Measurements from ENCODE around the gene CDKN2A.

The CDKN2A gene

GRCh38 chr9:21970800-21971640, 23.2 kb downstream of the CDKN2A start:
- peaks cover 26% of the 10 kb centered on the region for H3K36me3 ChIP-seq
- TF ChIP-seq, protein P1, sequence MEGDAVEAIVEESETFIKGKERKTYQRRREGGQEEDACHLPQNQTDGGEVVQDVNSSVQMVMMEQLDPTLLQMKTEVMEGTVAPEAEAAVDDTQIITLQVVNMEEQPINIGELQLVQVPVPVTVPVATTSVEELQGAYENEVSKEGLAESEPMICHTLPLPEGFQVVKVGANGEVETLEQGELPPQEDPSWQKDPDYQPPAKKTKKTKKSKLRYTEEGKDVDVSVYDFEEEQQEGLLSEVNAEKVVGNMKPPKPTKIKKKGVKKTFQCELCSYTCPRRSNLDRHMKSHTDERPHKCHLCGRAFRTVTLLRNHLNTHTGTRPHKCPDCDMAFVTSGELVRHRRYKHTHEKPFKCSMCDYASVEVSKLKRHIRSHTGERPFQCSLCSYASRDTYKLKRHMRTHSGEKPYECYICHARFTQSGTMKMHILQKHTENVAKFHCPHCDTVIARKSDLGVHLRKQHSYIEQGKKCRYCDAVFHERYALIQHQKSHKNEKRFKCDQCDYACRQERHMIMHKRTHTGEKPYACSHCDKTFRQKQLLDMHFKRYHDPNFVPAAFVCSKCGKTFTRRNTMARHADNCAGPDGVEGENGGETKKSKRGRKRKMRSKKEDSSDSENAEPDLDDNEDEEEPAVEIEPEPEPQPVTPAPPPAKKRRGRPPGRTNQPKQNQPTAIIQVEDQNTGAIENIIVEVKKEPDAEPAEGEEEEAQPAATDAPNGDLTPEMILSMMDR (IDR thresholded peaks at IDR 0.05; ENCODE audit: low read depth, low read length) = no peak
- no peak overlapping the region for H3K27ac ChIP-seq
- H3K27me3 ChIP-seq (ENCODE audit: insufficient read depth, low read depth, severe bottlenecking) = no peaks in the 10 kb centered on the region
- DNase-seq = no peak
- H3K4me3 ChIP-seq (ENCODE audit: low read depth, low read length) = no peak overlapping the region
- H3K9me3 ChIP-seq (ENCODE audit: severe bottlenecking) = no peaks in the 10 kb centered on the region

DNA sequence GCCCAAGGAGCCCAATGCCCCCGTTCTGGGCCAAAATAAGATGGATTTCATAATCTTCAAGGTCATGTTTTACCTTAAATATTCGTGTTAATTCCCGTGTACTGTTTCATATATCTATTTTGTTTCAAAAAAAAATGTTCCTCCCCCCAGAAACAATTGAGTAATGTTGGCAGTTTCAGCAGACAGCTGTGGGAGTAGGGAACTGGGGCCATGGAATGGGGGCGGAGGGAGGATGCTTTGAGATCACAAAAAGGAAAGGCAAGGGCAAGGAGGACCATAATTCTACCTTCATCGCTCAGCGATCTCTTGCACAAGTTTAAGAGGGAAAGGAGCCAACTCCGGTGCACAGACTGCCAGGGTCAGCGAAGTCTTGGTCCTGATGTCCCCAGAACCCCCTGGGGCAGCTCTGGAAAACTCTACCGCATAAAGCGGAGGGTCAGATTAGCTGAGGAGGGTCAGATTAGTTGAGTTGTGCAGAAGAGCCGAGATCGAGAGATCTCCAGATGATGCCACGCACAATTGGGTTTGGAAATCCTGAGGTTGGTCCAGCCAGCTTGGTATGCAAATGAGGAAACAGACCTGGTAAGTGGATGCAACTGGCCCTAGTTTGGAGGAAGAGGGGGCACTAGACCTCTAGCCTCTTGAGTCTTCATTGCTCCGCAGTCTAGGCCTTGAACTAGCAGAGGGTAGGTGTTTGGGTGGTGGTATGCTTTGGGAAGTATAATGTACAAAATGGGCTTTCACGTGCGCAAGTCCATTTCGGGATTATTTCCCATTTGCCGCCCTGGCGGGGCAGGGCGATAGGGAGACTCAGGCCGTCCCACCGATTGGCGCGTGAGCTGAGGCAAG, 24.0 kb downstream of the CDKN2A start:
- Histone ChIP-seq H3K27me3 (ENCODE audit: insufficient read depth, low read depth, severe bottlenecking) (no peaks in the 10 kb centered on the region), H3K36me3 (peaks cover 26% of the 10 kb centered on the region), H3K9me3 (ENCODE audit: severe bottlenecking) (no peaks in the 10 kb centered on the region), H3K4me3 (ENCODE audit: low read depth, low read length) (no peak overlapping the region), H3K27ac (no peak overlapping the region)
- TF ChIP-seq, protein P1 (IDR thresholded peaks at IDR 0.05; ENCODE audit: low read depth, low read length) = no peak
- DNase-seq = no peak

DNA sequence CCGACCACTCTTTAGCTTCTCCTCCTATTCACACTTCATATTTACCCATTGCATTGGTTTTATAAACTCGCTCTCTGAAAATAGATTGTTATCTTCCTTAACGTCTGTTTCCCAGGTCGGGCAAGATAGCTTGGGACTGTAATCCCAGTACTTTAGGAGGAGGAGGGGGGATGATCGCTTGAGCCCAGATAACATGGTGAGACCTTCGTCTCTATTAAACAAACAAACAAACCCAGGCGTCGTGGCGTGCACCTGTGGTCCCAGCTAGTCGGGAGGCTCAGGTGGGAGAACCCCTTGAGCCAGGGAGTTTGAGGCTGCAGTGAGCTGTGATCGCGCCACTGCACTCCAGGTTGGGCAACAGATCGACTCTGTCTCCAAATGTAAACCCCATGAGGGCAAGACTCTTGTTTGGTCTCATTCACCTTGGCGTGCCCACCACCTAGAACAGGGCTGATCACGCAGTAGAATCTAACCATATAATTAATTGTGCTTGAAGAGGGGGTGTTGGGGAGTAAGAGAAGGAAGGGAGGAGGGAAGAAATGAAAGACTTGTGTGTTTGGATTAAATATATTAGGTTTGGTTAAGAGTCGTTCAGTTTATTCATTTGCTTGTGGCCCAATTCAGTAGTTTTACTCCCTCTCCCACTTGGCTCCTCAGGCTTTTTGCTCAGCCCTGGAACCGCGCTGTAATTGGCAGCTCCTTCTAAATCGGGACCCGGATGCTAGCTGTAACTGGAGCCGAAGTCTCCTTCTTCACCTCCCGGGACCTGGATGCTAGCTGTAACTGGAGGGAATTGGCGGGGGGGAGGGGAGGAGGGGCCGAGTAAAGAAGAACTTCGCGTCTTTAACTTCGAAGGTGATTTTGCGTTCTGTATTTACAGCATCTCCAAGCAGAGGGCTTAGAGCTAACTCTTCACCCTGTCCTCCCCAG, 24.9 kb downstream of the CDKN2A start:
- no peak overlapping the region for H3K4me3 ChIP-seq (ENCODE audit: low read depth, low read length)
- DNase-seq = no peak
- H3K9me3 ChIP-seq (ENCODE audit: severe bottlenecking) = no peaks in the 10 kb centered on the region
- TF ChIP-seq, protein P1 (IDR thresholded peaks at IDR 0.05; ENCODE audit: low read depth, low read length) = no peak
- no peaks in the 10 kb centered on the region for H3K27me3 ChIP-seq (ENCODE audit: insufficient read depth, low read depth, severe bottlenecking)
- peaks cover 26% of the 10 kb centered on the region for H3K36me3 ChIP-seq
- H3K27ac ChIP-seq = no peak overlapping the region

DNA sequence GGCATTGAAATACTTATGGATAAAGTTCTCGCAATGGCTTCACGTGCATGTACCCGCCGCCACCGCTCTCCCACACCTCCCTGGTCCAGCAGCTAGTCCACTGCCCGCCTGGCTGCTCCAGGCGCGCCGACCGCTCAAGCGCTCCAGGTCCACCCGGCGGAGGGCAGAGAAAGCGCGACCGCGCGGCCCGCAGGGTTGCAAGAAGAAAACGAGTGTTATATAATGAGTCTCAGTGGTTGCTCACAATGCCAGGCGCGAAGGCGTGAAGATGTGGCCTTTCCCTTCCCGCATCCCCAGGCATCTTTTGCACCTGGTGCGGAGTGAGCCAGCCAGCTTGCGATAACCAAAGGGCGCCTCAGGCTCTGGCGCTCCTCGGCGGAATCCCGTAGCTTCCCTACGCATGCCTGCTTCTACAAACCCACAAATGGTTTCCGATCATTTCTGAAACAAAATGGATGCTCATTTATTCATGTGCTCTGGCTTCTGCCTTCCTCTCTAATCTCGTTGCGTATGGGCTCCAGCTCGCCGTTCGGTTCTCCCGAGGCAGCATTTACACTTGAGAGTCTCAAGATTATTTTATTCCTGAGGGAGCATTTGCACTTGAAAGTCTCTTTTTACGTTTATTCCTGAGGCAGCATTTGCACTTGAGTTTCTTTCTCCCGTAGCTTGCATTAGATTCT, 25.7 kb downstream of the CDKN2A start:
- Histone ChIP-seq H3K4me3 (ENCODE audit: low read depth, low read length) (no peak overlapping the region), H3K36me3 (peaks cover 26% of the 10 kb centered on the region), H3K27me3 (ENCODE audit: insufficient read depth, low read depth, severe bottlenecking) (no peaks in the 10 kb centered on the region), H3K27ac (no peak overlapping the region), H3K9me3 (ENCODE audit: severe bottlenecking) (no peaks in the 10 kb centered on the region)
- TF ChIP-seq, protein P1 (IDR thresholded peaks at IDR 0.05; ENCODE audit: low read depth, low read length) = no peak
- no peak for DNase-seq

DNA sequence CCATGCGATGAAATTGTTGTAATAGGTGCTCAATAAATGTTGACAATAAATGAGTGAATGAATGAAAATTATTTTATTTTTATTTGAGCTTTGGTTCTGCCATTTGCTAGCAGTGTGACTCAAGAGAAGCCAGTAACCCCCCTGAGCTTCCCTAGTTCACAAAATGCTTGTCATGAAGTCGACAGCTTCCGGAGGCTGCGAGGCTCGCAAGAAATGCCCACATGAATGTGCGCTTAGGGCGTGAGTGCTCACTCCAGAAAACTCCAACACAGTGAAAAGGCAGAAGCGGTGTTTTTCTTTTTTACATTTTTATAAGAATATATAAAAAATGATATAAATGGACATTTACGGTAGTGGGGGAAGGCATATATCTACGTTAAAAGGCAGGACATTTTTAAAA, 26.5 kb downstream of the CDKN2A start:
- Histone ChIP-seq H3K36me3 (peaks cover 26% of the 10 kb centered on the region), H3K9me3 (ENCODE audit: severe bottlenecking) (no peaks in the 10 kb centered on the region), H3K27me3 (ENCODE audit: insufficient read depth, low read depth, severe bottlenecking) (no peaks in the 10 kb centered on the region), H3K27ac (no peak overlapping the region), H3K4me3 (ENCODE audit: low read depth, low read length) (no peak overlapping the region)
- DNase-seq = no peak
- TF ChIP-seq, protein P1 (IDR thresholded peaks at IDR 0.05; ENCODE audit: low read depth, low read length) = no peak

Measured in WERI-Rb-1 (cell line).